Measurements from ENCODE around the gene KLHL35.

Gene KLHL35

DNA sequence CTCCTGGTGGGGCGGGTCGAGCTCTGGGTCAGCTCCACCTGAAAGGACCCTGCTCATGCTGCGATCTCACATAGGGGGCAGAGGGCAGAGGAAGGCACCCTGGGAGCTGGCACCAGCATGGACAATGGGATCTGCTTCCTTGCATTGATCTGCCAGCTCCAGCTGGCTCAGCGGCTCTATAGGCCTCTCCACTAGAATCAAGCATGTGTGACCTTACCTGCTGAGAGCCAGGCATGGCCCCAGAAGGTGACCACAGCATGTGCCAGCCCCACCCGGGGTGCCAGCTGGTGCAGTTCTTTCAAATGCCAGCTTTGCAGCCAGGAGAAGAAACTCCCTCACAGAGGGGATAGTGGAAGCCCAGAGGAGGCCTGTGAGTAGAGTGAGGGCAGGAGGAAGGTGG lies 22.0 kb upstream of the KLHL35 start:
- DNase-seq (ENCODE audit: low spot score in 2 of 2) (no peak), ATAC-seq (no peak)
- no peak overlapping the region for H3K27ac Mint-ChIP-seq
- H3K4me3 Mint-ChIP-seq: no peak overlapping the region
- H3K4me1 Mint-ChIP-seq: no peaks in the 10 kb centered on the region
- H3K9me3 Mint-ChIP-seq: no peaks in the 10 kb centered on the region
- peaks cover 5% of the 10 kb centered on the region for H3K36me3 Mint-ChIP-seq

- no peak overlapping the region for H3K4me3 Mint-ChIP-seq
- H3K4me1 Mint-ChIP-seq: no peaks in the 10 kb centered on the region
- H3K9me3 Mint-ChIP-seq: no peaks in the 10 kb centered on the region
- ATAC-seq: no peak
- H3K27ac Mint-ChIP-seq: no peak overlapping the region
- no peak for DNase-seq (ENCODE audit: low spot score in 2 of 2)
- peaks cover 5% of the 10 kb centered on the region for H3K36me3 Mint-ChIP-seq
Observed at GRCh38 chr11:75453916-75454655, 21.1 kb upstream of the KLHL35 start.

GRCh38 chr11:75450826-75451821 lies 18.1 kb upstream of the KLHL35 start:
- DNase-seq (ENCODE audit: low spot score in 2 of 2) (peak; percentile 20 to 63), ATAC-seq (no peak)
- peaks cover 5% of the 10 kb centered on the region for H3K36me3 Mint-ChIP-seq
- H3K4me1 Mint-ChIP-seq: no peaks in the 10 kb centered on the region
- no peak overlapping the region for H3K27ac Mint-ChIP-seq
- no peaks in the 10 kb centered on the region for H3K9me3 Mint-ChIP-seq
- H3K4me3 Mint-ChIP-seq: no peak overlapping the region

- DNase-seq (ENCODE audit: low spot score in 2 of 2): no peak
- Mint-ChIP-seq H3K27ac (peak overlapping the region; percentile 32), H3K4me3 (no peak overlapping the region), H3K9me3 (no peaks in the 10 kb centered on the region), H3K36me3 (no peaks in the 10 kb centered on the region), H3K4me1 (no peaks in the 10 kb centered on the region)
- ATAC-seq: no peak
Observed at GRCh38 chr11:75450236-75450635, 17.2 kb upstream of the KLHL35 start.

DNA sequence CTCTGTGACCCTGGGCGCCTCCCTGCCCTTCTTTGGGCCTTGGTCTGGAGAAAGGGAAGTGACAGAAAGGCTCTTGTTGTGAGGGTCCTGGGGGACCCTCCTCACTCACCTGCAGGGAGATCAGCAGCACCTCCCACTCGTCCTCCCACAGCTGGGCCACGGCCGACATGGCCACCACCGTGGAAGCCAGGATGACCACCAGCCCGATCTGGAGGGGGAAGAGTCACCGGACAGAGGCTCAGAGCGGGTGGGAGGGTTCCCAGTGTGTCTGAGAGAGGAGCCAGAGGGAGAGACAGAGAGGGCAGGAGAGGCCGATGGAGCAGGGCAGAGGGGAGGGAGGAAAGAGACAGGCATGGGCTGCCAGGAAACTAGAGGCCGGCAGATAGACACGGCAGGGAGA lies 16.8 kb upstream of the KLHL35 start:
- Mint-ChIP-seq H3K27ac (peak overlapping the region; percentile 32), H3K4me1 (no peaks in the 10 kb centered on the region), H3K4me3 (no peak overlapping the region), H3K9me3 (no peaks in the 10 kb centered on the region), H3K36me3 (no peaks in the 10 kb centered on the region)
- DNase-seq (ENCODE audit: low spot score in 2 of 2) (no peak), ATAC-seq (no peak)

- Mint-ChIP-seq H3K27ac (no peak overlapping the region), H3K4me3 (no peak overlapping the region), H3K36me3 (no peaks in the 10 kb centered on the region), H3K9me3 (no peaks in the 10 kb centered on the region), H3K4me1 (no peaks in the 10 kb centered on the region)
- DNase-seq (ENCODE audit: low spot score in 2 of 2) (no peak), ATAC-seq (no peak)
Observed at GRCh38 chr11:75449271-75449670, 16.3 kb upstream of the KLHL35 start.

DNA sequence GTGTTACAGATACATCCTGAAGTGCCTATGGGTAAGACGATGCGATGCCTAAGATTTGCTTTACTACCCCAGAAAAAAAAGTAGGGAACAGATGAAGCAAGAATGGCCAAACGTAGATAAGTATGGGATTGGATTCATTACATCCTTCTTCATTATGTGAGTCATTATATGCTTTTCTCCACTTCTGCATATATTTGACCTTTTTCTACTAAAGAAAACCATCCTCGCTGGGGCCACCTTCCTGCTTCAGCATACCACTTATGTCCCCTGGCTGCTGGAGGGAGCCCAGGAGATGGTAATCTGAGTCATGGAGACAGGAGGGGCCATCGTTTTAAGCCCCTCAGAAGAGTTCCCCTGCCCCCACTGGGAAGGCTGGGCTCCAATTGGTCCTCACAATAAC lies 14.4 kb upstream of the KLHL35 start:
- H3K36me3 Mint-ChIP-seq: no peaks in the 10 kb centered on the region

DNA sequence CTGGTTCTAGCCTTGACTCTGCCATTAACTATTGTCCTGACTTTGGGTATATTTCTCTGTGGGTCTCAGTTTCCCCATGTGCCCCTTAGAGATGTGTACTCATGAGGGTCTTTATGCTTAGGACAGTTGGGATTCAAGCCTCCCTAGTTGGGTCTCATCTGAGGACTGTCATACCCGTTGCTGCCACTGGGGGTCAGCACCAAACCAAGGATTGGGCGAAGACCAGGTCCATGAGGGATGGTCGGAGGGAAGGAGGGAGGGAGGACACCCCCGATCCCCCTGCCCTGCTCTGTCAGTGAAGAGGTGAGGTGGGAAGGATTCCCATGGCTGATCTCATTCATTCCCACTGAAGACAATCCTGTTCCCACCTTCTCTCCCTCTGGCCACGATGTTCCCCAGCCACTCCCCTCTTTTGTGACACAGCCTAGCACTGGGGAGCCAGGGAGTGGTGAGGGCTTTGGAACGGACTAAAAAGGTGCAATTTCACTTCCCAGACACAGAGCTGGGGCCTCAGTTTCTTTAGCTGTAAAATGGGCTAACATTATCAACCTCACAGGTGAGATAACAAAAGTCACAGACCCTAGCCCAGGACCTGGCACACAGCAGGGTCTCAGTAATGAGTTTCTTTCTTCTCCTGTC lies 12.4 kb upstream of the KLHL35 start:
- Mint-ChIP-seq H3K36me3 (peaks cover 6% of the 10 kb centered on the region), H3K4me1 (no peaks in the 10 kb centered on the region), H3K27ac (no peak overlapping the region), H3K4me3 (no peak overlapping the region), H3K9me3 (no peaks in the 10 kb centered on the region)
- peak; percentile 68 for ATAC-seq
- peak; percentile 73 to 86 for DNase-seq (ENCODE audit: low spot score in 2 of 2)

More for the DNA sequence above, 14.4 kb upstream of the KLHL35 start:
- no peaks in the 10 kb centered on the region for H3K4me1 Mint-ChIP-seq
- no peak overlapping the region for H3K4me3 Mint-ChIP-seq
- H3K9me3 Mint-ChIP-seq: no peaks in the 10 kb centered on the region
- no peak overlapping the region for H3K27ac Mint-ChIP-seq
- no peak for DNase-seq (ENCODE audit: low spot score in 2 of 2)
- ATAC-seq: no peak

- Mint-ChIP-seq H3K27ac (no peak overlapping the region), H3K4me3 (no peak overlapping the region), H3K9me3 (no peaks in the 10 kb centered on the region), H3K36me3 (peaks cover 12% of the 10 kb centered on the region), H3K4me1 (peaks cover 6% of the 10 kb centered on the region)
- no peak for ATAC-seq
- no peak for DNase-seq (ENCODE audit: low spot score in 2 of 2)
Observed at GRCh38 chr11:75443043-75443442, 10.0 kb upstream of the KLHL35 start.

- H3K4me3 Mint-ChIP-seq: no peak overlapping the region
- H3K27ac Mint-ChIP-seq: no peak overlapping the region
- DNase-seq (ENCODE audit: low spot score in 2 of 2) (no peak), ATAC-seq (no peak)
- H3K36me3 Mint-ChIP-seq: peaks cover 12% of the 10 kb centered on the region
- peaks cover 6% of the 10 kb centered on the region for H3K4me1 Mint-ChIP-seq
- no peaks in the 10 kb centered on the region for H3K9me3 Mint-ChIP-seq
Observed at GRCh38 chr11:75442161-75442885, 9.3 kb upstream of the KLHL35 start.

GRCh38 chr11:75441804-75442132 lies 8.8 kb upstream of the KLHL35 start:
- Mint-ChIP-seq H3K27ac (no peak overlapping the region), H3K9me3 (no peaks in the 10 kb centered on the region), H3K4me3 (no peak overlapping the region), H3K4me1 (peaks cover 6% of the 10 kb centered on the region), H3K36me3 (peaks cover 12% of the 10 kb centered on the region)
- ATAC-seq (no peak), DNase-seq (ENCODE audit: low spot score in 2 of 2) (no peak)

- no peak for ATAC-seq
Observed at GRCh38 chr11:75440960-75441803, 8.2 kb upstream of the KLHL35 start.

GRCh38 chr11:75439495-75440120 lies 6.6 kb upstream of the KLHL35 start:
- ATAC-seq (no peak), DNase-seq (ENCODE audit: low spot score in 2 of 2) (no peak)
- H3K4me1 Mint-ChIP-seq: peaks cover 6% of the 10 kb centered on the region
- peaks cover 12% of the 10 kb centered on the region for H3K36me3 Mint-ChIP-seq
- peak overlapping the region; percentile 74 for H3K27ac Mint-ChIP-seq
- no peak overlapping the region for H3K4me3 Mint-ChIP-seq
- no peaks in the 10 kb centered on the region for H3K9me3 Mint-ChIP-seq

More at GRCh38 chr11:75440960-75441803, 8.2 kb upstream of the KLHL35 start:
- DNase-seq (ENCODE audit: low spot score in 2 of 2): no peak
- Mint-ChIP-seq H3K4me3 (no peak overlapping the region), H3K27ac (no peak overlapping the region), H3K9me3 (no peaks in the 10 kb centered on the region), H3K36me3 (peaks cover 12% of the 10 kb centered on the region), H3K4me1 (peaks cover 6% of the 10 kb centered on the region)

DNA sequence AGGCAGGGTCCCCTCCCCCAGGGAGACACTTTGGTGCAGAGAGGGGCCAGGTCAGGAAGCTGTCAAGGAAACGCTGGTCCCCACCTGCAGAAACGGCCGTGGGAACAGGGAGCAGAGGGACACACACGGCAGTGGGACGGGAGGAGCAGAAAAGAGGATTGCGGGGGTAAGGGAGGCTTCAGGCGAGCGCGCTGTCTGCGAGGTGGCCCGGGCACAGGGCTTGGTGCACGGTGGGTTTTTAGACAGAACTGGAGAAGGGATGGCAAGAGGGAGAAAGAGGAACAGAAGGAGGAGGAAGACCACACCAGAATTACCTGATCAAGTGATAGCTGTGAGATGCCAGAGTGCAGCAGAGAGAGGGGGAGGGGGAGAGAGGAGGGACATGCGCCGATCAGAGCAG lies 6.0 kb upstream of the KLHL35 start:
- H3K9me3 Mint-ChIP-seq: no peaks in the 10 kb centered on the region
- H3K4me1 Mint-ChIP-seq: peaks cover 6% of the 10 kb centered on the region
- H3K27ac Mint-ChIP-seq: peak overlapping the region; percentile 27
- DNase-seq (ENCODE audit: low spot score in 2 of 2) (no peak), ATAC-seq (no peak)
- peaks cover 12% of the 10 kb centered on the region for H3K36me3 Mint-ChIP-seq
- no peak overlapping the region for H3K4me3 Mint-ChIP-seq

Data from stimulated activated effector memory CD8-positive, alpha-beta T cell treated with anti-CD3 and anti-CD28 coated beads, Interleukin-12 subunit alpha, Interleukin-12 subunit beta, amount 100 ng/mL, for 72 hours (primary cell).